RWPE2 (cell line): ENCODE data around the gene PROX1.

Experiments used
- ATAC-seq: fragments of 200-7000 bp; cut with Tn5 transposase; 3 replicates; pipeline ENCODE4 v1.9.1; 2021; ENCODE audit warnings: low read depth
- DNase-seq: peaks from one replicate; pipeline ENCODE4 v3.0.0-alpha.2; 2020; ENCODE audit warnings: low spot score
- H3K27ac ChIP-seq: fragments of 450-650 bp; 2 replicates; pipeline ENCODE4 v1.5.1; 2017; ENCODE audit warnings: mild to moderate bottlenecking; ENCODE audit not compliant: poor library complexity, severe bottlenecking
- H3K27me3 ChIP-seq: fragments of 250-450 bp; sonication (Bioruptor Pico); 2 replicates; pipeline ENCODE4 v1.5.1; 2021; ENCODE audit warnings: mild to moderate bottlenecking, moderate library complexity; ENCODE audit not compliant: insufficient read depth, poor library complexity, severe bottlenecking
- H3K36me3 ChIP-seq: fragments of 250-450 bp; sonication (Bioruptor Pico); 2 replicates; pipeline ENCODE4 v1.5.1; 2020; ENCODE audit warnings: low read depth, mild to moderate bottlenecking, moderate library complexity
- H3K4me1 ChIP-seq: fragments of 250-450 bp; sonication (Bioruptor Pico); 2 replicates; pipeline ENCODE4 v1.5.1; 2021; ENCODE audit warnings: mild to moderate bottlenecking, moderate library complexity; ENCODE audit not compliant: insufficient read depth, poor library complexity, severe bottlenecking
- H3K4me3 ChIP-seq: fragments of 250-450 bp; sonication (Bioruptor Pico); 2 replicates; pipeline ENCODE4 v1.5.1; 2021; ENCODE audit warnings: mild to moderate bottlenecking, moderate library complexity; ENCODE audit not compliant: severe bottlenecking
- H3K9me3 ChIP-seq: fragments of 250-450 bp; sonication (Bioruptor Pico); 2 replicates; pipeline ENCODE4 v1.5.1; 2021; ENCODE audit warnings: mild to moderate bottlenecking, moderate library complexity; ENCODE audit not compliant: severe bottlenecking
- TF ChIP-seq, protein P1 (sequence below): fragments of 450-650 bp; IDR thresholded peaks from one replicate; pipeline ENCODE4 v1.5.1; 2017; ENCODE audit warnings: mild to moderate bottlenecking, moderate library complexity; ENCODE audit not compliant: poor library complexity, severe bottlenecking

PROX1 gene

GRCh38 chr1:214028649-214029406 lies 41.1 kb downstream of the PROX1 start:
- Histone ChIP-seq H3K9me3 (no peaks in the 10 kb centered on the region), H3K4me1 (no peaks in the 10 kb centered on the region), H3K4me3 (no peak overlapping the region), H3K27me3 (no peaks in the 10 kb centered on the region), H3K27ac (no peak overlapping the region), H3K36me3 (no peaks in the 10 kb centered on the region)
- TF ChIP-seq, protein P1, sequence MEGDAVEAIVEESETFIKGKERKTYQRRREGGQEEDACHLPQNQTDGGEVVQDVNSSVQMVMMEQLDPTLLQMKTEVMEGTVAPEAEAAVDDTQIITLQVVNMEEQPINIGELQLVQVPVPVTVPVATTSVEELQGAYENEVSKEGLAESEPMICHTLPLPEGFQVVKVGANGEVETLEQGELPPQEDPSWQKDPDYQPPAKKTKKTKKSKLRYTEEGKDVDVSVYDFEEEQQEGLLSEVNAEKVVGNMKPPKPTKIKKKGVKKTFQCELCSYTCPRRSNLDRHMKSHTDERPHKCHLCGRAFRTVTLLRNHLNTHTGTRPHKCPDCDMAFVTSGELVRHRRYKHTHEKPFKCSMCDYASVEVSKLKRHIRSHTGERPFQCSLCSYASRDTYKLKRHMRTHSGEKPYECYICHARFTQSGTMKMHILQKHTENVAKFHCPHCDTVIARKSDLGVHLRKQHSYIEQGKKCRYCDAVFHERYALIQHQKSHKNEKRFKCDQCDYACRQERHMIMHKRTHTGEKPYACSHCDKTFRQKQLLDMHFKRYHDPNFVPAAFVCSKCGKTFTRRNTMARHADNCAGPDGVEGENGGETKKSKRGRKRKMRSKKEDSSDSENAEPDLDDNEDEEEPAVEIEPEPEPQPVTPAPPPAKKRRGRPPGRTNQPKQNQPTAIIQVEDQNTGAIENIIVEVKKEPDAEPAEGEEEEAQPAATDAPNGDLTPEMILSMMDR, result no peak
- DNase-seq (no peak), ATAC-seq (no peak)

DNA sequence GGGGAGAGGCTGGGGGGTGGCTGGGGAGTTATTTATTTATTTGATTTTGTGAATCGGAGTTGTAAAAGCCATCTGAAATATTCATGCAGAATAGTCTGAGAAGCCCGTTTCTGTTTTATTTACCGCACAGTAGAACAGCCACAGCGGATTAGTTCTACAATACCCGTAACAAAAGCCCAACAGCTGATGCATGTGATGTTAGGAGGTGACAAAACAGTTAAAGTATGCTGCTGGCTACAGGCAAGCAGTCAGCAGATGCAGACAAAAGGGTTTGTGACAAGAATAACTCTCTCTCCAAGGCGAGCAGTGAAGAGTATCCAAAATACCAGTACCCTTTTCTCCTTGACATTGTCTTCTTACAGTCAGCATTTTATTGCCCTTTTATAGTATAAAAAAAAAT lies 42.0 kb downstream of the PROX1 start:
- H3K36me3 ChIP-seq, result no peaks in the 10 kb centered on the region
- H3K9me3 ChIP-seq, result no peaks in the 10 kb centered on the region
- H3K4me1 ChIP-seq, result no peaks in the 10 kb centered on the region
- H3K4me3 ChIP-seq, result no peak overlapping the region
- no peak overlapping the region for H3K27ac ChIP-seq
- DNase-seq (no peak), ATAC-seq (no peak)
- no peaks in the 10 kb centered on the region for H3K27me3 ChIP-seq
- TF ChIP-seq, protein P1, result no peak

DNA sequence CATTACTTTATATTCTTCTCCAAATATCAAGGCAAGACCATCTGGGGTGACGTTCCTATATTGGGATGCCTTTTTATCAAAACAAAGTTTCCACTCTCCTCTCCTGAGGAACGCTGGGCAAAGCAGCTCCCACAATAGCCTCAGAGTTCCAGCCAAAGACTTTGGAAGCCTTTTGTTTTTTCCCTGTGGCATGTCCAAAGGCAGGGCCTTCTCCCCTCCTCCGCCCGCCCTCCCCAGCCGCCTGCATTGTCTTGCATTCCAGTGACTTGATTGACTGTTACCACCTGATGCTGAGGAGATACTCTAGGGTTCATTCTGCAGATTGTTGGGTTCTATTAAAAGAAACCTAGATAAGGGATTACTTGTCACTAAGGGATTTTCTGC lies 43.5 kb downstream of the PROX1 start:
- no peaks in the 10 kb centered on the region for H3K4me1 ChIP-seq
- TF ChIP-seq, protein P1, result no peak
- H3K36me3 ChIP-seq, result no peaks in the 10 kb centered on the region
- no peak overlapping the region for H3K27ac ChIP-seq
- DNase-seq, result no peak
- no peak overlapping the region for H3K4me3 ChIP-seq
- no peaks in the 10 kb centered on the region for H3K27me3 ChIP-seq
- no peaks in the 10 kb centered on the region for H3K9me3 ChIP-seq
- no peak for ATAC-seq

GRCh38 chr1:214037468-214037867 lies 49.7 kb downstream of the PROX1 start:
- Histone ChIP-seq H3K4me1 (no peaks in the 10 kb centered on the region), H3K4me3 (no peak overlapping the region), H3K27ac (no peak overlapping the region), H3K27me3 (no peaks in the 10 kb centered on the region), H3K36me3 (no peaks in the 10 kb centered on the region), H3K9me3 (no peaks in the 10 kb centered on the region)
- ATAC-seq (no peak), DNase-seq (no peak)
- TF ChIP-seq, protein P1, result no peak

GRCh38 chr1:214039394-214040018 lies 51.7 kb downstream of the PROX1 start:
- TF ChIP-seq, protein P1, result no peak
- Histone ChIP-seq H3K9me3 (no peaks in the 10 kb centered on the region), H3K4me3 (no peak overlapping the region), H3K27ac (no peak overlapping the region), H3K4me1 (no peaks in the 10 kb centered on the region), H3K27me3 (no peaks in the 10 kb centered on the region), H3K36me3 (no peaks in the 10 kb centered on the region)
- no peak for DNase-seq
- ATAC-seq, result no peak
